ENCODE results near the gene TMCO4.
A peak's percentile ranks its signal among the peaks of the same experiment; 100 is the strongest.
"Not testable (repeated sequence)": the region's sequence is repeated elsewhere in the genome, so short reads cannot be mapped to it uniquely, and the experiment has no call there.

TMCO4 gene

DNA sequence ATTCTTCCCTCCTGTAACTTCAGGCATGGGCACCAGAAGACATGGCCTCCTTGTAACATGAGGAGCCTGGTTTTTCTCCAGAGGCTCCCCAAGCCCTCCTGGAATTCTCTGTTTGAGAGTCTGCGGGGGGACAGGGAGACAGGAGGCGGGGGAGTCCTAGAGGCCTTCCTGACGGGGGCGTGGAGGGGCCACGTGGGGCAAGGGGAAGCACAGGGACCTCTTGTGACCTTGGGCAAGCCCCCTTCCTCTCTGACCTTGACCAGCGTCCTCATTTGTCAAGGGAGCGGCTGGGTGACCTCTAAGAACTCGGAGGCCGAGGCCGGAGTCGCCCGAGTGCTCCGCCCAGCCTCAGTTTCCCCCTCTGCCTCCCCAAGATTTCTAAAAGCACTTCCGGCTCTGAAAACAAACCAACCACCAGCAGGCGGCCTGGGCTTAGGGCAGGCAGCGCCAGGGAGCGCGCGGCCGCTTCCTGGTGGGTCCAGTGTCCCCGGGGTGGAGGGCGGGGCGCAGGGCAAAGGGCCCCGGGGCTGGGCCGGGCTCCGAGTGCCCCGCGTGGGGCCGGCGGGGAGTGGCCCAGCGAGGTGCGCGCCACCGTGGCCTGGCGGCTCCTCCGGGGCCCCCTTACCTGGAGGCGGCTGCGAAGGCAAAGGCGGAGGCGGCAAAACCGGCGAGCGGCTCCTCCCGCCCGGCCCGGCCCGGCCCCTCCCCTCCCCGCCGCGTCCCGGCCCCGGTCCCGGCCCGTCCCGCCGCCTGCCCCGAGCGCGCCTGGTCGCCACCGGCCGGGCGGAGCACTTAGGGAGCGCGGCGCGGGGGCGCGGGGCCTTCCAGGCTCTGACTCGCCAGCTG lies at the start of gene TMCO4:
Gene TMCO4 (minus strand): TSS at position 687 of the 846 bp plus-strand sequence. CDS start 19,158 bp downstream, outside the sequence.
- DNase-seq (ENCODE audit: extremely low read depth in 1 of 2, low read depth in 1 of 2), result peak in 1 of 2 donors; percentile 27

DNA sequence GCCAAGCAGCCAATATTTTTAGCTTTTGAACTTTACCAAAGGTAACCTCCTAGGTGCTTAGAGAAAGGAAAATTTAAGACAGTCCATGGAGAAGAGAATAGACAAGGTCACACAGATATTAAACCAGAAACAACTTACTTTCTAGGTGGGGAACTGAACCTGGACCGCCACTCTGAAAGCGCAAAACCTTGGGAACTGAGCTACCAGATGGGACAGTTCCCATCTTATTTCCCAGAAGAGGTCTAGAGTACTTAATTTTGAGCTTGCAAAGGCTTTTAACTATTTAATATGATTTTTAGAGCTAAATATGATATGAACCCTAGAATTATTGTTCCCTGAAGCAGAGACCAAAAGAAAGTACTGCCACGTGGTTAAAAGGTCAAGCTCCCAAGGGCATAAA lies 49.6 kb upstream of the TMCO4 start:
- DNase-seq (ENCODE audit: extremely low read depth in 1 of 2, low read depth in 1 of 2), result not testable (repeated sequence)

DNA sequence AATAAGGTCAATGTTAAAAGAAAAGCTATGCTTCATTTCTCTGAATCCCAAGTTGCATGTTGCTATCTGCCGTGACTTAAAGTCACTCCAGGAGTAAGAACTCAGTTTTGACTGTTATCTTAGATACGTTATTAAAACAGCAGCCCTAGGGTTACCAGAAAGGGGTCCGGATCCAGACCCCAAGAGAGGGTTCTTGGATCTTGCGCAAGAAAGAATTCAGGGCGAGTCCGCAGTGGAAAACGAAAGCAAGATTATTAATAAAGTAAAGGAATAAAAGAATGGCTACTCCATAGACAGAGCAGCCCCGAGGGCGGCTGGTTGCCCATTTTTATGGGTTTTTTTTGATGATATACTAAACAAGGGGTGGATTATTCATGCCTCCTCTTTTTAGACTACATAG lies 47.6 kb upstream of the TMCO4 start:
- not testable (repeated sequence) for DNase-seq (ENCODE audit: extremely low read depth in 1 of 2, low read depth in 1 of 2)

DNA sequence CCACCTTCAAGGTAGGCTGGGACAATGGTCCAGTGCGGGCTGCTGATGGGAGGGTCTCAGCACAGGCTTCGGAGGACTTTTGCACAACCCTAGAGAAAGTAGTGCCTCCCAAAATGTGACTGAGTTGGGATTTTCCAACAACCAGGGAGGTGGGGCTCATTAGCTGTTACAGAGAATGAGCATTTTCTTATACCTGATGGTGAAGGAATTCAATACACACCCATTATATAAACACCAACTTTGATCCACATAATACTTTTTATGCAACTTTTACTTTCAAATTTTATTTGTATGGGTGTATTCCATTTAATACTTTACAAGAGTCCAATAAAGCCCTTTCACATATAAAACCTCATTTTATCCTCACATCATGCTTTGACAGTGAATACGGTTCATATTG lies 46.6 kb upstream of the TMCO4 start:
- no peak for DNase-seq (ENCODE audit: extremely low read depth in 1 of 2, low read depth in 1 of 2)

DNA sequence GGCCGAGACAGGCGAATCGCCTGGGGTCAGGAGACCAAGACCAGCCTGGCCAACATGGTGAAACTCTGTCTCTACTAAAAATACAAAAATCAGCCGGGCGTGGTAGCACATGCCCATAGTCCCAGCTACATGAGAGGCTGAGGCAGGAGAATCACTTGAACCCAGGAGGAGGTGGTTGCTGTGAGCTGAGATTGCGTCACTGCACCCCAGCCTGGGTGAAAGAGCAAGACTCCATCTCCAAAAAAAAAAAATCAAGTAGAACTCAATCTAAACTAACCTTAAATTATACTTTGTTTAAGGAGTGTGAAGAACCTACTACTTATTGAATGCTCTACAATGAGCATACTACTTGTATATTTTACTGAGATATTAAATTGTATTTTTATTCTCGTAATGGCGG lies 45.8 kb upstream of the TMCO4 start:
- DNase-seq (ENCODE audit: extremely low read depth in 1 of 2, low read depth in 1 of 2), result no peak

DNA sequence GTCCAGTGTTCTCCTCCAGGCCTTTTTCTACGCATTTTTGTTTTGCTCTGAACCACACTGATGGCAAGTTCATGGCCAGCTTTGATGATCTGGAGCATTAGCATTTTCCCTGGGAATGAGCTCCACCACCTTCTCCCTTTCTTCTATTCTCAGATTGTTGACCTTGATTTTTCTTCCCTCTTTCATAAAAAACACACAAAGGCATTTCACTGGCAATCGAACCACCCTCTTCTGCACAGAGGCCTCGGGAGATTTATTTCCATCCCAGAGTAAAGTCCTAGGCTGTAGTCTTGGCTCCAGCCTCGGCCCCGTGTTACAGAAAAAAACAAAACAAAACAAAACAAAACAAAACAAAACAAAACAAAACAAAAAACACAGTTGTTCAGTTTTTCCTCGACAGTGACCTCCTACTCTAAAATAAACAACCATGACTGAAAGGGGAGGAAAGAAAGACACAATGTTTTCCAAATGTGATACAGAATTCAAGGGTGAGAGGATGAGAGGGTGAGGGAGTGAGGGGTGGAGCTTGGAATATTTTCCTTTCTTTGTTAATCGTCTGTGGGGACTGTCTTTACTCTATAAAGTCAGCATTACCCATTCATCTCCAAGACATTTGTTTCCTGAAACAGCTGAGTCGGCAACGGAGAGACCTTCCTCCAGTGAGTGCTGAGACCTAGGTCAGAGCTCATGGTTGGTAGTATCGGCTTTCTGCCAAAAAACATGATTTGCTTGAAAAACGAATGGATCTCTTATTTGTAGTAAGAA lies 45.2 kb upstream of the TMCO4 start:
- DNase-seq (ENCODE audit: extremely low read depth in 1 of 2, low read depth in 1 of 2), result no peak

DNA sequence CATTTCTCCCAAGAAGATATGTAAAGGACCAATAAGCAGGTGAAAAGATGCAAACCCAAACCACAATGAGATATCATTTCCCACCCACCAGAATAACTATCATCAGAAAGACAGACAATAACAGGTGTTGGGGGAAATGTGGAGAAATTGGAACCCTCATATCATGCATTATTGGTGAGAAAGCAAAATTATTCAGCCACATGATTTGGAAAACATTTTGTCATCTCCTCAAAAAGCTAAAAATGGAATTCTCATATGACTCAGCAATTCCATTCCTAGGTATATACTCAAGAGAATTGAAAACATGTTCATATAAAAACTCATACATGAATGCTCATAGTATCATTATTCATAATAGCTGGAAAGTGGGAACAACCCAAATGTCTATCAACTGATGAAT lies 40.5 kb upstream of the TMCO4 start:
- DNase-seq (ENCODE audit: extremely low read depth in 1 of 2, low read depth in 1 of 2), result no peak

DNA sequence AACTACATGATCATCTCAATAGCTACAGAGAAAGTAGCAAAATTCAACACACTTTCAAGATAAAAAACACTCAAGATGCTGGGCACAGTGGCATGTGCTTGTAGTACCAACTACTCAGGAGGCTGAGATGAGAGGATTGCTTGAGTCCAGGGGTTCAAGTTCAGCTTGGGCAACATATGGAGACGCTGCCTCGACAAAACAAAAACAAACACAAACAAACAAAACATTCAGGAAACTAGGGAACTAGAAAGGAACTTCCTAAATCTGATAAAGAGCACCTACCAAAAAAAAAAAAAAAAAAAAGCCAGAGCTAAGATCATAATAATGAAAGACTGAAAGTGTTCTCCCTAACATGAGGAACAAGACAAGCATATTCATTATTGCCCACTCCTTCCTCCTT lies 38.1 kb upstream of the TMCO4 start:
- DNase-seq (ENCODE audit: extremely low read depth in 1 of 2, low read depth in 1 of 2), result no peak

DNA sequence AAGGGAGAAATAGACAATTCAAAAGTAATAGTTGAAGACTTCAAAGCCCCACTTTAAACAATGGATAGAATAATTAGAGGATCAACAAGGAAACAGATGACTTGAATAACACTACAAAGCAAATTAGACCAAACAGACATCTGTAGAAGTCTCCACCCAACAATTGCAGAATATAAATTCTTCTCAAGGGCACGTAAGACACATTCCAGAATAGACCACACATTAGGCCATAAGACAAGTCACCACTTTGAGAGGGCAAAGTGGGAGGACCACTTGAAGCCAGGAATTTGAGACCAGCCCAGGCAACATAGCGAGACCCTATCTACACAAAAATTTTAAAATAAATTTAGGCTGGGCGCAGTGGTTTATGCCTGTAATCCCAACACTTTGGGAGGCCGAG lies 35.9 kb upstream of the TMCO4 start:
- no peak for DNase-seq (ENCODE audit: extremely low read depth in 1 of 2, low read depth in 1 of 2)

DNA sequence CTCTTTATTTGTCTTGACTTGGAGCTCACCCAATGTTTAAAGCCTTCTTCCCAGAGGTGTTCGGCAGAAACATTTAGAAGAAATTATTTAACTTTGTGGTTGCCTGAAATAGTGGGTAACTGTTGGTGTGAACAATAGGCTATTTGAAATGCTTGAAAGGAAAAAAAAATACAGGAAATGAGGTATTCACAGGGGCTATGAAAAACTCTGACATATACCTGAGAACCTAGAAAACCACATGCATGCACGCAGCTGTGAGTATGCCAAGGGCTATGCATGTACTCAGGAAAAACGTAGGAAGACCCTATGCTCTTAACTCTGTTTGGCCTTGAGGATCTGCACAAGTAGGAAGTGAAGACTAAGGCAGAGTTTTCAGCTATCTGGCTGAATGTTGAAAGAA lies 31.7 kb upstream of the TMCO4 start:
- no peak for DNase-seq (ENCODE audit: extremely low read depth in 1 of 2, low read depth in 1 of 2)

DNA sequence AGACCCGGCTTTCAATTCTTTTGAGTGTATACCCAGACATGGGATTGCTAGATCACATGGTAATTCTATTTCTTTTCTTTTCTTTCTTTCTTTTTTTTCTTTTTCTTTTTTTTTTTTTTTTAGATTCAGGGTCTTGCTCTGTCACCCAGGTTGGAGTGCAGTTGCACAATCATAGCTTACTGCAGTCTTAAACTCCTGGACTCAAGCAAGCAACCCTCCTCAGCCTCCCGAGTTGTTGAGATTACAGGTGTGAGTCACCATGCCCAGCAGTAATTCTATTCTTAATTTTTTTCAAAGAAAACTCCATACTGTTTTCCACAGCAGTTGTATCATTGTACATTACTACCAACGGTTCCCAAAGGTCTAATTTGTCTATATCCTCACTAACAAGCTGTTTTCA lies 28.8 kb upstream of the TMCO4 start:
- no peak for DNase-seq (ENCODE audit: extremely low read depth in 1 of 2, low read depth in 1 of 2)

DNA sequence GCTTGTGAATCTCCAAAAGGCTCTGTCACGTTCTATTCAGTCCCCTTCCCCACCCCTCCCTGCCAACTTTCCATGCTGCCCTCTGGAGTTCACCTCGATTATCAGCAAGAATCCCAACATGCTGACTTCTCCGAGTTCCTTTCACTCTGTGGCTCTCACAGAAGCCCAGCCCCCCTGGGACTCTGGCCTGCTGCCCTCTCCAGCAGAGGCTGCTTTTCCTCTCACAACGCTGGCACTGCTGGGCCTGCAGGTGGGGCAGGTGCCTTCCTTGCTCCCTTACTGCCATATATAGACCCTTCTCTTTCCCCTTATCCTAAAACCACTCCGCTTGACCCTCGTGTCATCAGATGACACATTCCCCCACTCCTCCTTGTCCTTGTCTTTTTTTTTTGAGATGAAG lies 25.6 kb upstream of the TMCO4 start:
- no peak for DNase-seq (ENCODE audit: extremely low read depth in 1 of 2, low read depth in 1 of 2)

DNA sequence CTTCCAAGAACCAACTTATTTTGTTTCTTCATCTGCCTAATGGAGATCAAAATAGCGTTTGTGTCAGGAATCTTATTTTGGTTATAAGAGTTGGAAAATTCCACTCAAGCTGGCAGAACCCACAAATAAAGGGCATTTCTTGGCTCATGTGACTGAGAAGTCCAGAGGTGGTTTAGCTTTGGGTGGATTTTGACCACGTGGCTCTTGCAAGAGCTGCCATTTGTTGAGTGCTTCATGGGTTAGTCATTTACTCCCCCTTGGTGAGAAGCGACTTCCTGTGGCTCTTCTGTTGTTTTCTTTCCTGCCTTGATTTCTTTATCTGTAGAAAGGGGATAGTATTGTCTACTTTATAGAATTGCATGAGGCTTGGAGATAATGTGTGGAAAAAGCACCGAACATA lies 24.8 kb upstream of the TMCO4 start:
- DNase-seq (ENCODE audit: extremely low read depth in 1 of 2, low read depth in 1 of 2), result no peak

DNA sequence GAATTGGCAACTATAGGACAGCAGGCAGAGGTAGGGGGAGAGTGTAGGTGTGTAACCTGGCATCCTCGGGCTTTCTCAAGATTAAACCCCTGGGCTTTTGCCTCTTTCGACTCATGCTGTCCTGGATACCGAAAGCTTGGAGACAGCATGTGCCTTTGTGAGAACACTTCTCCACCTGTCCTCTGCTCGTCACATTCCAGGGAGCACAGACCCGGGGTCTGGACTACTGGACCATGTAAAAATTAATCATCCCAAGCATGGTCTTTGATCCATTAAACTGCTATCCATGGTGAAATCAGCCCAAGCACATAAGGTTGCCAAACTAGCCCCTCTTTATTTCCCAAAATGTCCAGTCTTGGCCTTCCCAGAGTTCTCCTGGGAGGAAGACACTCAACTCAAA lies 24.3 kb upstream of the TMCO4 start:
- DNase-seq (ENCODE audit: extremely low read depth in 1 of 2, low read depth in 1 of 2), result no peak

DNA sequence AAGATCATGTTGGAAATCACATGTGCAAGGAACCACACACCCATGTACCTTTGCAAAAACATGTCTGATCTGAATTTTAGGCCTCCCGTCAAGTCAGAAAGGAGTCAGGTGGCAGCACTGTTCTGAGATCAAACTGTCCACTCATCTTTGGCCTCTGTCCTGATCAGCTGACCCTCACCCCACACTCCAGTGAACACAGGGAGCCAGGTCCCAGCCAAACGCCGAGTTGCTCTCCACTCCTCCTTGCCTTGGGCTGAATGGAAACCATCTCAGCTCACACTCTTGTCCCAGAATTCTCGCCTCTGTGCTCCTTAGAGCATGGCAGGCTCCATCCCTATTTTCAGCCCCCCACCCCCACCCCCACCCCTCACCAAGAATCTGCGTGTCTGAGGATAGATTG lies 20.0 kb upstream of the TMCO4 start:
- DNase-seq (ENCODE audit: extremely low read depth in 1 of 2, low read depth in 1 of 2), result no peak

DNA sequence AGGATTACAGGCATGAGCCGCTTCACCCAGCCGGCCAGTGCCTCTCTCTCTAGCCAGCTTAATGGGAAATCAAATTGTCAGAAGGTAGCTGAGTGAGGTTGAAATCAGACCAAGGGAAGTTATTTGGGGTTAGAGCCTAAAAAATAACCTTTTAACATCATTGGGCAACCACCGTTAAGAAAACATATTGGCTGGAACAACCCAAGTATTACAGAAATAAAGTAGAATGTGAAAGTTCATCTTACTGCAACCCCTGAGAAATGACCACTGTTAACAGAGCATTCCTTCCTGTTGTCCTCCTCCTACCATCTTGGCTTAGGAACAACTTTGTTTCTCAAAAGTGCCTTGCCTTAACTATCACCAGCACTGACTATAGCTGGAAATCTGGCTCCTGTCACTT lies 18.6 kb upstream of the TMCO4 start:
- DNase-seq (ENCODE audit: extremely low read depth in 1 of 2, low read depth in 1 of 2), result no peak

DNA sequence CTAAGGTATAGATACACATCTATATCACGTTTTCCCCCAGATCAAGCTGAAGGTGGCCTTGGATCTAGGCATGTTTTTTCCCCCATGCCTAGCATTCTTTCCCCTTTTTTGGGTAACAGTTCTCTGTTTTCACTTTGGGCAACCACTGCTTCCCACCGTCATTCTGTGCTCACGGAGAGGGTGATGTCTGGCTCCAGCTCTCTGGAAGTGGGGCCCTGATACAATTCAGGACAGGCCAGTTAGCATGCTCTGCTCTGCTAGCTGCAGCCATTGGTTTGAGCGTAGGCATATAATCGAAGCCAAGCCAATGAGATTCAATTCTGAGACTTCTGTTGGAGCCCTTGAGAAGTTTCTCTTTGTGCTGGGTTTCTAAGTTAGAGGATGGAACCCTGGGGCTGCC lies 17.4 kb upstream of the TMCO4 start:
- no peak for DNase-seq (ENCODE audit: extremely low read depth in 1 of 2, low read depth in 1 of 2)

DNA sequence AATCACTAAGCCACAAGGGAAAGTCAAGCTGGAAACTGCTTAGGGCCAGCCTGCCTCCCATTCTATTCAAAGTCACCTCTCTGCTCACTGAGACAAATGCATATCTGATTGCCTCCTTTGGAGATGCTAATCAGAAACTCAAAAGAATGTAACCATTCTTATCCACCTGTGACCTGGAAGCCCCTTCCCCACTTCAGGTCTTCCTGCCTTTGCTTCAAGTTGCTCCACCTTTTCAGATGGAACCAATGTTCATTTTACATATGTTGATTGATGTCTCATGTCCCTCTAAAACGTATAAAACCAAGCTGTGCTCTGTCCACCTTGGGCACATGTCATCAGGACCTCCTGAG lies 17.0 kb upstream of the TMCO4 start:
- DNase-seq (ENCODE audit: extremely low read depth in 1 of 2, low read depth in 1 of 2), result not testable (repeated sequence)

DNA sequence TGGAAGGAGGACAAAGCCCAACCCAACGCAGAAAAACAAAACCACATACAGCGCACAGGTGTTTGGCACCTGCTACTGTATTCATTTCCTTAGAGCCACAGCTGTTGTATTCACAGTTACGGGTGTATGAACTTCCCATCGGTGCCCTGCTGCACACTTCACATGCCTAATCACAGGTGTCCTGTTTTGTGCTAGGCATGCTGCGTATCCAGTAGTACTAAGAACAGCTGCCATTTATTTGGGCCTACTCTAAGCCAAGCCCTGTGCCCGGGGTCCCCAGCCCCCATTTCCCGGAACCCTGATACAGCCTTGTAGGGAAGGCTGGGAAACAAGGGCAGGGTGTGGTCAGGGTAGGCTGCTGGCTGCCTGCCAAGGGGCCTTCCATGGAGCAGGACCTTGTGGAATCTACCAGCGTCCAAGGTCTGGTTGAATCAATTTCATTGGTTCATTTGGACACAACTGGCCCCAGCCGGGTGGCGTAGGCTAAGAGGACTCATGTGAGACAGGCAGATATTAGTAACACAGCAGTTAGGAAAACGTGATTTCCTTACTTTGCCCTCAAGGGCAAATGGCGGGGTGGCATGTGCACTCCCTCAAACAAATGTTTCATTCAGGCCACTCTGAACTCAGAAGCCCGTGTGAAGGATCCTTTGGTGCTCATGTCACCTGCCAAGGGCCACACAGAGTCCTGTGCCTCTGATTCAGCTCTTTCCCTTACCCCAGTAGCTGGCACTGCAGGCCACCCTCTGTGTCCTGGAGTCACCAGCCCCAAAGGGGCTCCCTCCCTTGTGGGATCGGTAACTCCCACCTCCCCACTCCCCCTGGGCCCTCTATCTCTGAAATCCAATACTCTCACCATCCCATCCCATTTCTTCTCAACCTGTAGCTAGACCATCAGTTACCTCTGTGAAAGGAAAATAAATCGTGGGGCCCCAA lies 16.4 kb upstream of the TMCO4 start:
- no peak for DNase-seq (ENCODE audit: extremely low read depth in 1 of 2, low read depth in 1 of 2)

DNA sequence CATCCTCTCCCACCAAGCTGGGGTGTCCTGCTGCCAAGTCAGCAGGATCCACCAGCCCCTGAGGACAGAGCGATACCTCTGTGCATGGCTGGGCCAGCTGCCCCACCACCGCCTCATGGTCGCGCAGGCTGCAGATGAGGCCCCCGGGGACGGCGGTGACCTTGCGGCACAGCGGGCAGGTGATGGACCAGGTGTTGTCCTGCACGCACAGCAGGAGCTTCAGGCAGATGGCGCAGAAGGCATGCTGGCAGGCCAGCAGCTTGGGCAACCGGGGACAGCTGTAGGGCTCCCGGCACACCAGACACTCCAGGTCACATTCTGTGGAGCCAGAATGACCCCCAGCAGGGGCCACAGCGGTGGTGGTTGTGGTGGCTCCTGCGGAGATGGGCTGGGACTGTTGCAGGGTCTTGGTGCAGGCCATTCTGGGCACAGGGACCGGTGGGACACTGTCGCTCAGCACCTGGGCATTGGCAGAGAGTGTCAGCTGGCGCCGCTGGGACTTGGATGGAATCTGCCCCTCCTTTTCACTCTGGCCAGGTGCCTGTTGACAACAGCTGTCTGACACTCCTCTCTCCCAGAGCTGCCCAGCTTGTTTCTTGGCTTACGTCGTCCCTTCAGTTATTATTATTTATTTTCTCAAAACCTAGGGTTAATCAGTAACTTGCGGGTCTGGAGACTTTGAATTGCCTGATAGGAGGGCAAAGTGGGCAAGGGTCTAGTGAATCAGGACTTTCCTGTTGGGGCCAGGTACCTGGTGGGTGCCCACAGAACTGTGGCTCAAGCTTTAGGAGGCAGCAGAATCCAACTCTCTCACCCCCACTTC lies 15.2 kb upstream of the TMCO4 start, which contains the start of gene RNF186:
Gene RNF186 (minus strand): TSS at position 603 of the 823 bp plus-strand sequence. CDS start 182 bp downstream, at position 421.
- no peak for DNase-seq (ENCODE audit: extremely low read depth in 1 of 2, low read depth in 1 of 2)
